Stimulated activated CD4-positive, alpha-beta T cell treated with anti-CD3 and anti-CD28 coated beads, Interleukin-12 subunit alpha, Interleukin-12 subunit beta, amount 100 ng/mL, for 24 hours (primary cell): ENCODE results near the gene AFM.

ENCODE experiments used
- DNase-seq, 2 experiments: peaks; one replicate each; pipeline ENCODE4 v3.0.0-alpha.2; 2020; ENCODE audit warnings: low read depth in 2 of 2

Gene AFM

GRCh38 chr4:73450398-73451004, 31.0 kb upstream of the AFM start:
- no peak for DNase-seq

- no peak for DNase-seq
These were observed 30.1 kb upstream of the AFM start for GRCh38 chr4:73451404-73451803.

DNA sequence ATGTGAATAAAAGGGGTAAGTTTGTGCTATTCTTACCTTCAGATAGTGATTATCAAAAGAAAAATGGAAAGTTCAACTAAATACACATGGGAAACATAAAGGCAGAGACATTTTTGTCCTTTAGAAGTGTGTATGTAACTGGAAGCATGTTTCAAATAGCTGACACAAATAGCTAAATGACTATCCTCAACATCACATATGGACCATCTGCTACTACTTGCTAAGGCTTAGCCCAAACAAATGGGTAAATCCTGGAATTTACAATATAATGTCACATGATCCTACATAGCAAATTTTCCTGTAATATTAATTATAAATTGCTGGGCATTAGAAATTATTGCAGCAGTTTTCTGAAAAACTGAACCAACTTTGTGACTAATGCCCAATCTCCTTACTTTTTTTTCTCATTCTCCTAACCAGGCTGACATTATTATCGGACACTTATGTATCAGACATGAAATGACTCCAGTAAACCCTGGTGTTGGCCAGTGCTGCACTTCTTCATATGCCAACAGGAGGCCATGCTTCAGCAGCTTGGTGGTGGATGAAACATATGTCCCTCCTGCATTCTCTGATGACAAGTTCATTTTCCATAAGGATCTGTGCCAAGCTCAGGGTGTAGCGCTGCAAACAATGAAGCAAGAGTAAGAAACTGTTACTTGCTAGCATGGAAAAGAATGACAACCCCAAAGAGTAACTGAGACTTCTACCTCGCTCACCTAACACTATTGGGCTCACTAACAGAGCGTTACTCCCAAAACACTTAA, 29.4 kb upstream of the AFM start:
- DNase-seq = no peak

DNA sequence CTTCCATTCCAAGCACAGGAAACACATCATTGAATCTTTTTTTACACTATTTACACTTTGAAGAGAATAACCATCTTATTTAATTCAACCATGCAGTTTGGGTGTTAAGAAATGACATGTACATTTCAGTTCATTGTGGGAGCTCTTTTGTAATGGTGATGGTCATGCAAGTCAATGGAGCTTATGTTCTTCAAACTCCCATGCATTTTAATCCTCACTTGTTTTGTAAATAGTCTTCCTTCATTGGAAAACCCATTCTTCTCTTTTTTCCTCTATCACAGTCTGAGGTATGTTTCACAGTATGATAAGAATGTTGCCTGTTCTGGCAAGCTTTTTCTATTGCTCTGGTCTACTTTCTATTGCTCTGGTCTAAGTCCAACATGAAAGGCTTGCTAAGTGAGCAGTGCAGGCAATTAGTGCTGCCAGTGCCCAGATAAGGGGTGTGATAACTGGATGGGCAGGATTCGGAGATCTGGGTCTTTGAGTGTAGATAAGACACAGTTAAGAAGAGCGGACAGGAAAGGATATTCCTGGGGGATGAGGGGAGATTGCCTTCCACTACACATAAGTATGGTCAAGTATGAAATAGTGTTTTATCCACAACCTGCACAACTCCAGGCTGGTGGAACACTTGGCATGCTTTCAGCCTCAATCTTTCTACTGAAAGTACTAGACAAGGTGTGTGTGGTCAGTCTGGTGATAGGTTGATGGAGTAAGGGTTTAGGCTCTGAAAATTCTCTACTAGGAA, 28.4 kb upstream of the AFM start:
- DNase-seq = no peak

DNA sequence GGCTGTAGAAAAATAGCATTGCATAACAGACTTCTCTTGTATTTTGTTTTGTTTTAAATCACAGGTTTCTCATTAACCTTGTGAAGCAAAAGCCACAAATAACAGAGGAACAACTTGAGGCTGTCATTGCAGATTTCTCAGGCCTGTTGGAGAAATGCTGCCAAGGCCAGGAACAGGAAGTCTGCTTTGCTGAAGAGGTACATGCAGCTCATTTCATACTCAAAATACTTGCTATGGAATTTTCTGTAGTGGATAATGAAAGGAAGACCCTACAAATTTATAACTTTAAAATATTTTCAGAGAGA, 27.9 kb upstream of the AFM start:
- no peak for DNase-seq

- no peak for DNase-seq
These were observed 26.6 kb upstream of the AFM start for GRCh38 chr4:73454920-73455319.

GRCh38 chr4:73456177-73457022, 25.1 kb upstream of the AFM start:
- no peak for DNase-seq

GRCh38 chr4:73458184-73459047, 23.1 kb upstream of the AFM start:
- DNase-seq = no peak

DNA sequence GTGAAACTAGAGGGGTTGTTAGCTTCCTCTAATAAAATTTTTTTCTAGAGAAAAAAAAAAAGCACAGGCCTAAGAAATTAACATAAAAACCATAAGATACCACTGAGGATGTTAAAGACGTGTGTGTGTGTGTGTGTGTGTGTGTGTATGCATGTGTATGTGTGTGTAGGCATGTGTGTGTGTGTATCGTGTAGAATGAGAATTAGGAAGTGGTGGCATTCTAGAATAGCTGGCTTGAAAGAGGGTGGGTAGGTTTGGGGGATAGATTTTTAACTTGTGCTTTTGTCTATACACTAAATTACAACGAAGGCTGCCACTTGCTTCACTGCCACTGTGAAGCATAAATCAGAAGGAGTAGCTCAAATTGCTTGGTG, 22.5 kb upstream of the AFM start:
- DNase-seq = no peak

DNA sequence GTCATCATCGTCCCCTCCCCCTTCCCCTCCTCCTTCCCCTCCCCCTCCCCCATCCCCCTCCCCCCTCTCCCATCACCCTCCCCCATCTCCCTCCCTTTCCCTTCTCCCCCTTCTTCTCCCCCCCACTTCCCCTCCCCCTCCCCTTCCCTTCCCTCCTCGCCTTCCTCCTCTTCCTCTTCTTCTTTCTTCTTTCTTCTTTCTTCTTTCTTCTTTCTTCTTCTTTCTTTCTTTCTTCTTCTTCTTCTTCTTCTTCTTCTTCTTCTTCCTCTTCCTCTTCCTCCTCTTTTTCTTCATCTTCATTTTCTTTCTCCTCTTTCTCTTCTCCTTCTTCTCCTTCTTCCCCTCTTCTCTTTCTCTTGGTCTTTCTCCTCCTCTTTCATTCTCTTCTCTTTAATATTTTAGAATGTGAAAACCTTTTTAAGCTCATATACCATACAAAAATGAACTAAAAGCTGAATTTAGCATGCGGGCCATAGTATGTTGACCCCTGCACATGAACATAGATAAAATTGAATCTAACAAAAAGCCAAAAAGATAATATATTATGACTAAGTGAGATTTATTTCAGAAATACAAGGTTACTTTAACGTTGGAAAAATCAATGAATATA, 20.5 kb upstream of the AFM start:
- no peak for DNase-seq

- no peak for DNase-seq
These were observed 13.4 kb upstream of the AFM start for GRCh38 chr4:73468170-73468569.

DNA sequence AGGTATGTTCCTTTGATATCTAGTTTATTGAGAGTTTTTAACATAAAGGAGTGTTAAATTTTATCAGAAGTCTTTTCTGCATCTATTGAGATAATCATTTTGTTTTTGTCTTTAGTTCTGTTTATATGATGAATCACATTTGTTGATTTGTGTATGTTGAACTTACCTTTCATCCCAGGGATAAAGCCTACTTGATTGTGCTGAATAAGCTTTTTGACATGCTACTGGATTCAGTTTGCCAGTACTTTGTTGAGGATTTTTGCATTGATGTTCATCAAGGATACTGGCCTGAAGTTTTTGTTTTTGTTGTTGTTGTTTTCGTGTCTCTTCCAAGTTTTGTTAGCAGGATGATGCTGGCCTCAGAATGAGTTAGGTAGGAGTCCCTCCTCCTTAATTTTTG, 10.8 kb upstream of the AFM start:
- no peak for DNase-seq

DNA sequence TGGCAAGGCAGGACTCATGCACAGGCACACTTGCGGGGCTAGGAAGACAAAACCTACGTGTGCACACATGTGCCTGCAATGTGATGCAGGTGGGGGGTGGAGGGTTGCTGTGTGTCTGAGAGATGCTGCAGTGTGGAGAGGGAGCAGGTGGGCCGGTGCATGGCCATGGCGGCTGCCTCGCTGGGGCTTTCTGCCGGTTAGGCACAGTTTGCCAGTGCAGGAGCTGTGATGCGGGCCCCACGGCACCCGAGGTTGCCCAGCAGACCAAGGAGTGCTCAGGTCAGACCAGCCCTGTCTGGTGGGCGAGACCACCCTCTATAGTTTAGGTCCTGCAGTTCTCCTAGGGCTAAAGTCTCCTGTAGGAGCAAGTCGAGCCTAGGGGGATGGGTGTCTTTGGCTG, 4.4 kb upstream of the AFM start:
- no peak for DNase-seq

- DNase-seq = no peak
These were observed 2.2 kb upstream of the AFM start for GRCh38 chr4:73479323-73479722.

GRCh38 chr4:73485085-73485484, 3.5 kb downstream of the AFM start:
- DNase-seq = no peak

DNA sequence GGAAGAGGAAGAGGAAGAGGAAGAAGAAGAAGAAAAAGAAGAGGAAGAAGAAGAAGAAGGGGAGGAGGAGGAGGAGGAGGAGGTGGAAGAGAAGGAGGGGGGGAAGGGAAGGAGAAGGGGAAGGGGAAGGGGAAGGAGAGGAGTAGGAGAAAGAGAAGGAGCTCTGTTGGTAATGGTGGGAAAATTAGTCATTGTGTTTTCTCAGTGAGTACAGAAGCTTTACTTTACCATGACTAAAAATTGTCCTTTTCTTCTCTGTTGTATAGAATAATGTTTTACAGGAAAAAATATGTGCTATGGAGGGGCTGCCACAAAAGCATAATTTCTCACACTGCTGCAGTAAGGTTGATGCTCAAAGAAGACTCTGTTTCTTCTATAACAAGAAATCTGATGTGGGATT, 4.1 kb downstream of the AFM start:
- DNase-seq = no peak

GRCh38 chr4:73486497-73486896, 5.0 kb downstream of the AFM start:
- no peak for DNase-seq

- no peak for DNase-seq
These were observed 5.7 kb downstream of the AFM start for GRCh38 chr4:73487233-73487632.

DNA sequence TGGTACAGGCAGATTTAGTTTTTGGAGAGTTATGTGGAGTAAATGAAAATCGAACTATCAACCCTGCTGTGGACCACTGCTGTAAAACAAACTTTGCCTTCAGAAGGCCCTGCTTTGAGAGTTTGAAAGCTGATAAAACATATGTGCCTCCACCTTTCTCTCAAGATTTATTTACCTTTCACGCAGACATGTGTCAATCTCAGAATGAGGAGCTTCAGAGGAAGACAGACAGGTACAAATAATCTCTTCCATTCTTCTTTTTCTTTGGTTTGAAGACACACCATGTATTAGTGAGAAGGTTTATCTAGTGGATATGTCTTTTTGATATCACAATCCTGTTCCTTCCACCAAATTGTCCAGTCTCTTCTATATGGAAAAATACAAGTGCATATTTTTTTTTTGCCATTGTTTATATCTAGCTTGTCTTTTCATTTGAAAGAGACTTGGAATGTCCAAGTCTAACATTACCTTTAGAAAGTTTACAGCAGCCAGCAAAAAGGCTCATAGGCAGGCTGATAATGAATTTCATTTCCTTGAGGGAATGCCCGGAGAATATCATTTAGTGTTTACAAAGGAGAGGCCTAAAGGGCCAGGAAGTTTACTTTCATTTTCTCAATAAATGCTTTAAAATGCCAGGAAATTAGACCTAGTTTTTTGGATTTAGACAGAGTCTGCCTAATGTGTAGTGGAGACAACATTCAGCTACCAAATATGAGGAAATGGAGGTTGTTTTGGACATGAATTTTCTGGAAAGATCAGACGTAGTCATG, 18.6 kb downstream of the AFM start:
- DNase-seq = no peak

- DNase-seq = no peak
These were observed 20.2 kb downstream of the AFM start for GRCh38 chr4:73501664-73502265.
